GM12875 (cell line): Measurements from ENCODE around the gene C1QL3.

Experiments
- H3K4me3 ChIP-seq: one replicate; pipeline ENCODE4 v1.5.1; 2011; ENCODE audit warnings: low read depth, low read length, control low read depth
- CTCF ChIP-seq: IDR thresholded peaks from 2 replicates; pipeline ENCODE4 v1.5.1; 2011; ENCODE audit warnings: low read depth, mild to moderate bottlenecking, control low read depth, inconsistent platforms, low read length, moderate library complexity, borderline replicate concordance; ENCODE audit not compliant: insufficient read depth

The C1QL3 gene

GRCh38 chr10:16547973-16548372 lies 26.3 kb upstream of the C1QL3 start:
- no peak overlapping the region for H3K4me3 ChIP-seq
- TF ChIP-seq CTCF: no peak

- no peak overlapping the region for H3K4me3 ChIP-seq
- peak; percentile 69 for TF ChIP-seq CTCF
Measured at GRCh38 chr10:16545116-16545736, 23.5 kb upstream of the C1QL3 start.

GRCh38 chr10:16544591-16544990 lies 22.9 kb upstream of the C1QL3 start:
- no peak for TF ChIP-seq CTCF

DNA sequence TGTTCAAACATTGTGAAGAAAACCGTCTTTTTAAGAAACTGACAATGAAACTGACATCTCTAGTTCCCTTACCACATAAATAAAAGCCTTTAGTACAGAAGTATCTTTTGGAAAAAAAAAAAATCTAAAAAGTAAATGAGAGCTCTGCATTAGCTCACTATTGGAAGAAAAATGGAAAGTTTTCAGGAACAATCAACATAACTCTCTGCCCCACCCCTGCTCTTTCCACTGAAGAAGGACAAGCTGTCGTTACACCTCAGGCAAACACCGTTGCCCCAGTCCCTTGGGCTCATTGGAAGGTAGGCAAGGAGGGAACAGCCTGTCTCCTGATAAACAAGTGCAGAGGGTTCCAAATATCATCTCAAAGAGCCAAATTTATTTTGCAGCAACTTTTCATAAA lies 22.4 kb upstream of the C1QL3 start:
- H3K4me3 ChIP-seq: no peak overlapping the region
- TF ChIP-seq CTCF: no peak

More at GRCh38 chr10:16544591-16544990, 22.9 kb upstream of the C1QL3 start:
- no peak overlapping the region for H3K4me3 ChIP-seq

DNA sequence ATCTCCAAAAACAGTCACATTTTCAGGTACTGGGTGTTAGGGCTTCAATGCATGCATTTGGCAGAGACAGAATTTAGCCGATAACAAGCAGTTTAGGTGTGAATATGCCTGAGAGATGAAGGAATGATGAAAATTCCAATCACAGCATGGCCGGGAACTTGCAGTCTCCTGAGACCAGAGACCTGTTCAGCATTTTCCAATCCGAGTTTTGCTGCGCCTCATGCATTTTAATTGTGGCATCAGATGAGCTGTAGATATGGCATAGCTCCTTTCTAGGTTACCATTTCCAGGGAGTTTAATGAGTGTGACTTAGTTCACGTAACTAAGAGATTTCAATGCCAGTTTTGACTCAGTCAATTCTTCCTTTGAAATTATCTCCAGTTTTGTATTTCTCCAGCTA lies 14.5 kb upstream of the C1QL3 start:
- H3K4me3 ChIP-seq: no peak overlapping the region
- TF ChIP-seq CTCF: no peak

DNA sequence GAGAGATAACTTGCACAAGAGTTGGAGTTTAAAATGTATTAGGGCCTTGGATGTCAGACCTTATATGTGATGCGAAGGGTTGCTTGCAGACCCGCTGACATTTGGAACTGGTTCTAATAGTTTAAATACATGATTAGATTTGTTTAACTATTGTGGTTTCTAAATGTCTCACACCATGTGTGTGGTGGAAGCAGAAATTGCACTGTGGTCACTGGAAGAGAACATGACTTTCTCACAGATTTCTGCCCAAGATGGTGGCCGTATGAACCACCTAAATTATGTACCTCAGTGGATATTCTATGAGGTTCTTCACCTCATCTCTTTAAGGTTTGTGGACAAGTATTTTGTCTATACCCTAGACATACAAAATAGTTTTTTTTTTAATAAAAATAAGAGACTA lies 8.2 kb upstream of the C1QL3 start:
- no peak overlapping the region for H3K4me3 ChIP-seq
- TF ChIP-seq CTCF: no peak

GRCh38 chr10:16527452-16527851 lies 5.8 kb upstream of the C1QL3 start:
- TF ChIP-seq CTCF: no peak
- H3K4me3 ChIP-seq: no peak overlapping the region
